ENCODE measurements around the gene LNX1.

LNX1 gene

DNA sequence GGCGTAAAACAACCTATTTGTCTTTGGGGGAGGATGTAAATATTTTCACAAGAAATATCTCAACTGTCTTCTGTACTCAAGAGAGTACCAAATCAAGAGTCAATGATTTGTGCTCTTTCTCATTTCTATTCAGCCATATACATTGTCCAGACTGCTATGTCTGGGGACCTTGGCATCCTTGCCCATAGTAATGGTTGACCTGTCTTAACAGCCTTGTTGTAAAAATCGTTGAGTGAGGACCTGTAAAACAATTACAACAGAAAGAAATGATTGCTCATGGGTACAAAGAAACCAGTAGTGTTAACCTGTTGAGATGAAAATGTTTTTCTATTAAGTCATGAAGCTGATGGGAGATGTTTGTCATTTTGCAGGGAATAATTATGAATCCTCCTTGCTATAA, 56.6 kb downstream of the LNX1 start:
- DNase-seq (ENCODE audit: low spot score): no peak

DNA sequence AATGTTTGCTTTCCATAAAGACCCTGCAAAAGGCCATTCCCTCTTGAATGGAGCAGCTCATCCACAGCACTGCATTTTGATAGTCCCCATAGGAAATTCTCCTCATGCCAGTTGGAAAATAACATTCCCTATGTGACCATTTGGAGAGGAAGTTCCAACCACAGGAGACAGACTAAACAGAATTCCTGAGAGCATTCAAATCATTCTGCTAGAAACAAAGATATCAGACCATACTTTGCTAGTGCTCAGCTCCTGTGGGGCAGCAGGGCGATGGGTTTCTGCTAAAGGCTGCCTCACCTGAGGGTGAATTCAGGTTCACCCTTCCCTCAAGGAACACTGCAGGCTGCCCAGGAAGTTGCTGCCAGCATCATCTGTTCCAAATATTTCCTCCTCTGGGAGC, 58.8 kb downstream of the LNX1 start:
- no peak for DNase-seq (ENCODE audit: low spot score)

GRCh38 chr4:53531585-53532224, 59.6 kb downstream of the LNX1 start:
- no peak for DNase-seq (ENCODE audit: low spot score)

- DNase-seq (ENCODE audit: low spot score): no peak
These were observed 62.3 kb downstream of the LNX1 start for GRCh38 chr4:53529025-53529424.

DNA sequence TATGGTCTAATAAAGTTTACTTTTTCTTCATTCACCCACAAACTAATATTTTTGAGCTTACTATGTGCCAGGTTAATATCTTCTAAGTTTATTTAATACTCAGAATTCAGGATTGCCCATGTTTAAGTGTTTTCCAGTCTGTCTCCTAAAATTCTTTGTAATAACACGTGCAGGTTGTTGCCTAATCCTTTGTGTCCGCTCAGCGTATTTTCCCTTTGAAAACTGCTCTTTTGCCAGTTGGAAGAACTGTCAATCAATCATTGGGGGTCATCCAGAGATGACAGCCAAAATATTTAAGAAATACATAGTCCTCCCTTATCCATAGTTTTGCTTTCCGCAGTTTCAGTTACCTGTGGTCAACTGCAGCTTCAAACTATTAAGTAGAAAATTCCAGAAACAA, 63.4 kb downstream of the LNX1 start:
- no peak for DNase-seq (ENCODE audit: low spot score)

DNA sequence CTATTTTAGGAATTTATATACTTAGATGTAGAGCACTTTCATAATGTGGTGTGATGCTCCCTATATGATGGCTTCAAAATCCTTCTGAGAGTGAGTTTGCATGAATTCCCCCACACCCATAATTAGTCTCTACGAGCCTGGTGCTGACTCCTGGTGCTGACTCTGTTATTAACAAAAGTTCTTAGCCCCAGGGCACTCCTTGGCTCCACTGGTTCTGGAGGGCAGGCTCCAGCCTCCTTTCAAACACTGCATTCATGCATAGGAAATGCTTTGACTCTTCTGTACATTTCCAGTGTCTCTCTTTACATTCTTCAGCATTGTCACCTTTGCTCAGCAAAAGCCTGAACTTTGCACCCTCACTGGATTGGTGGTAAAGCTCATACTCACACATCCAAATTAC, 64.0 kb downstream of the LNX1 start:
- no peak for DNase-seq (ENCODE audit: low spot score)

- DNase-seq (ENCODE audit: low spot score): no peak
These were observed 69.0 kb downstream of the LNX1 start for GRCh38 chr4:53522334-53522733.

- DNase-seq (ENCODE audit: low spot score): no peak
These were observed 71.2 kb downstream of the LNX1 start for GRCh38 chr4:53520116-53520515.

DNA sequence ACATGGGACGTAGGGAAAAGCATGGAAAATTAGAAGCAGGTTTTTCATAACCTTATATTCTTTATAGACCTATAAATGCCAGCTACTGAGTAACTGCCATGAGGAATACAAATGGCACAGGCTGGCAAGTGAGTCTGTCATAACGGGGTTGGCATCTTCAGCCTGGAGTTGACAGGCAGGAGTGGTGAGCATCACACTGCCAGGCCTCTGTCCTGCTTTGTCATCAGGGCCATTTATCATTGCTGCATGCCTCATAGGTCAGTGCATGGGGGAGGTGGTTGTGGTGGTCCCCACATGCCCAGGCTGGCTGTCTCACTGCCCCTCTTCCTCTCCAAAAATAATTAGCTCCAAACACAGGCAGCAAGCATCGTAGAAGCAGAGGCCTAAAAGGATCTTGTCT, 72.5 kb downstream of the LNX1 start:
- no peak for DNase-seq (ENCODE audit: low spot score)

- DNase-seq (ENCODE audit: low spot score): no peak
These were observed 76.2 kb downstream of the LNX1 start for GRCh38 chr4:53515076-53515475.

DNA sequence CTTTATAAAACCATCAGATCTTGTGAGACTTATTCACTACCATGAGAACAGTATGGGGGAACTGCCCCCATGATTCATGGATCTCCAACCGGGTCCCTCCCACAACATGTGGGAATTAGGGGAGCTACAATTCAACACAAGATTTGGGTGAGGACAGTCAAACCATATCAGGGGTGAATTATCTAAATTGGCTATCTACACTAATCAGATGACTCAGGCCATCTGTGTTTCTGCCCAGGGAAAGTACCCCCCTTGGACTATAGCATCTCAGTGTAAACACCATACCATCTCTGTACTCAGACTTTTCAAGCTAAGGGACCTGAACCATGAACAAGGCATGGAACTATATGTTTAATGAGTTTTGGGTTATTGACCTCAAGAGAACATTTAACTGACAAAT, 76.8 kb downstream of the LNX1 start:
- no peak for DNase-seq (ENCODE audit: low spot score)

GRCh38 chr4:53512608-53513007, 78.7 kb downstream of the LNX1 start:
- DNase-seq (ENCODE audit: low spot score): no peak

DNA sequence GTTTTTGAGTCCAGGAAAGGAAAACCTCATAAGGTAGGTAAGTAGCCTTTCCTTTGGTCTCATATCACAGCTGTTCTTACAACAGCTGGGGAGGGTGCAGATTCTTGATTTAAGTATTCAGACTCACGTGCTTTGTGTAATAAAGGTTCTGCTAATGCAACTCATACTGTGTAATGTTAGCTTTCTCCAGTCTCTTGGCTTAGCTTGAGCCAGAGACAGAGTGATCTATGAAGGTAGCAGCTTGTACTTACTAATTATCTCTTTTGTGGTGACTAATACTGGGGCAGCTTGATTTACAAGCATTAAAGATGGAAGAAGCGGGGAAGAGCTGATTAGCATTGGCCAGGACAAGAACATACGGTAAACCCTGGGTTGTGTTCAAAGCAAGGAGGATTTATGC, 80.3 kb downstream of the LNX1 start:
- no peak for DNase-seq (ENCODE audit: low spot score)

DNA sequence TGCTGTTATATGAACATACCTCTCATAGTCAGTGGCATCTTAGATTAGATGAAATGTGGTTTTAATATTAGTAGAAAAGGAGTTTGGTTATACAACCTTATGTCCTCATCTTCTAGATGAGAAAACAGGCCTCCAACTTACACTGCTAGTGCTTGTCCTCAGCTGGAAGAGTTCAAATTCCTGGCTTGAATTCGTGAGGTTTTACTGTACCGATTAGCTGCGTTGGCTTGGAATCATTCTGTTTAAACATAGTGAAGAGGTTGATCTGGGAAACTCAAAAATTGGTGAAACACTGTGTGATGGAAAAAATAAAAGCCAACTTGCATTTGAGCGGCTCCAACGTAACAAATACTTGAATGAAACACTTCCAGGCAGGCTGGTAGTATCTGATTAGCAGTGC, 81.0 kb downstream of the LNX1 start:
- DNase-seq (ENCODE audit: low spot score): no peak

DNA sequence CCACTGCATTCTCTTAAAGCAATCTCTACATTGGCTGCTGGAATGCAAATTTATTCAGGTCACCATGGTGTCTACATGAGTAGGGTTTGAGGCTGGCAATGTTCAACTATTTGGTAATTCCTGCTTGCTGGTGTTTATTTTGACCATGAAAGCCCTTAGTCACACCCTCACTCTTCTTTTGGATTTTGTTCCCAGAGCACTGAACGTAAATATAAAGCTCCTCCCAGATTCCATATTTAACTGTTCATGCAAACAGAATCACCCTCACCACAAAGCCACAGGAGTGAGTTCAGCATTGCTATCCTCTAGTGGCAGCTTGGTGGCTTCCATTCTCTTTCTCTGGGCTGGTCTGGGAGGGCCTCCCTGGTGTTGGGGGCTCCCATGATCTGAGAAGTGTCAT, 82.8 kb downstream of the LNX1 start:
- no peak for DNase-seq (ENCODE audit: low spot score)

DNA sequence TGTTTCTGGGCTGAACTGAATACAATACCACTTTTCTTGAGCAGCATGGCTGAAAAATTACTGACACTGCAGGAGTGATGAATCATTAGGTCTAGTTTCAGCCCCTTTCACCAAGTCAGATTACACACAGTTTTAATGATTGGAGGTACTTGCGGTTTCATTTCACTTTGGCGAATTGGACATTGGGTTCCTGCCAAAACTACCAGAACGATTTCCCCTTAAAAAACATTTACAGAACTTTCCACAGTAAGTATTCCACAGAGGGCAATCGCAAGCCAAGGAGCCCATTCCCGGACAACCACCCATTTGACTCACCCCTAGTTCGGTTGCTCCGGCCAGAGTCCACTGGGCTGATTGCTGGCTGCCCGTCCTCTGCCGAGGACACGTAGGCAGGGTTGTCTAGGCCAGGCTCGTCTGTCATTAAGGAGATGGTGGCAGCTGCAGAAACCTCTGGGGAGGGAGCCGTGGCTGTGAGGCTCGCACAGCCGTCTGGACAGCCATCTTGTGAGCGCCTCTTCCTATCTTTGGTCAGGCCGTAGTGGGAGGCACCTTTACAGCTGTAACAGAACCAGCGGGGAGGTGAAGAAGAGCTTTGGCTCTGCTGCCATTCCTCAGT, 83.5 kb downstream of the LNX1 start:
- peak; percentile 50 for DNase-seq (ENCODE audit: low spot score)

DNA sequence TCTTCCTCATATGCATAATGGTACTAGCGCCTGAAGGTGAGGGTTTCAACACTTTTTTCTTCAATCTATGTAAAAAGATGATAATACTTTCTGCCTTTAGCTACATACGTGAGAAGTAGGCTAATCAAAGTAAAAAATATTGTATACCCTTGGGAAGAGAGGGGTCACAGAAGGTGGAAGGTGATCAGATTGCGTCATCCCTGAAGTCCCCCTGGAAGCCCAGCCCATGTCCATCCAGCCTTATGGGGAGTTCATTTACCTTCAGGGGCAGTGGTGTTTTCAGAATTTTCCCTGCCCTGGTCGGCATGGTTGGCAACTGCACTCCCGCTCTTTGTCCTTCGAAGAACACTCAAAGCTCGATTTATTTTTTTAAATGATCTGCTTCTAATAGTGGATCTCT, 84.2 kb downstream of the LNX1 start:
- no peak for DNase-seq (ENCODE audit: low spot score)

- DNase-seq (ENCODE audit: low spot score): no peak
These were observed 85.3 kb downstream of the LNX1 start for GRCh38 chr4:53505947-53506346.

DNA sequence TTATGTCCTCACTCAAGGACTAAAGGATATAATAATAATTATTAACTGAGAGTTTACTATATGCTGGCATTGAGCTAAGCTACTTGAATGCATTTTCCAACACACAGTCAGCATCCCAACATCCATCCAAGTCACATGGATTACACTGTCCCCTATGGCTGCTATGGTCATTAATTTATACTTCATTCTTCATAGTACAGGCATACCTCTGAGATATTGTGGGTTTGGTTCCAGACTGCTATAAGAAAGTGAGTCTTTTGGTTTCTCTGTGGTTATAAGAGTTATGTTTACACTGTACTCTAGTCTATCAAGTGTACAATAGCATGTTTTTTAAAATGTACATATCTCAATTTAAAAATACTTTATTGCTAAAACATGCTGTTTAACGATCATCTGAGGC, 89.2 kb downstream of the LNX1 start:
- no peak for DNase-seq (ENCODE audit: low spot score)

DNA sequence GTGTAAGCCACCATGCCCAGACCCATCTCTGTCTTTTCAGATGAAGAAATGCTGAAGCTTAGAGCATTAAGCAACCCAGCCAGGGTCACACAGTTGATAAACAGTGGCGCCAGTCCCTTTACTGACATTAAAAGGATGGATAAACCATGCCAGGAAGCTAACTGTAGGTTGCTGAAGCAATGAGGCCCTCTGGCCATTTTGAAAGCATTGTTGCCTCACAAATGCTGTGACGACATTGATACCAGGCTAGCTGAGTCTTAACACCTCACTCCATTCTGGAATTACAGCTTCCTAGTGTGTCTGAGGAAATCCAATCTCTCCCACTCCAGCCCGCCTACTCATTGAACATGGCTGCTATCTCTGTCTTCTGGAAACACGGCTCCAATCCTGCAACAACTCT, 89.7 kb downstream of the LNX1 start:
- DNase-seq (ENCODE audit: low spot score): no peak

DNA sequence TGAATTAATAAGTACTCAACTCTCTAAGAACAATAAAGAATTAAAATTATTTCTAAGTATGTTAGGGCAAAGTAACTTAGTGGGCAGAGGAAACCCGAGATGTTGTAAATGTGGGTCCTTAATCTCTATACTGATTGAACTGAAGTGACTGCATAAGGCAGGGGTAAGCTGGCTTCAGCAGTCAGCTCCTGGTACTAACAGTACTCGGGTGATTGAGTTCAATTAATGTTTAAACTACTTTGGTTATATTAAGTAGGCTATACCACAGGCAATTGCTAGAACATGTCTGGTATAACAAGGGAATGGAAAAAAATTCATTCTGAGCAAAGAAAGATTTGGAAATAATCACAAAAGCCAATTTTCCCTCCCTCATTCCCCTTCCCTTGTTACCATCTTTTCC, 90.7 kb downstream of the LNX1 start:
- DNase-seq (ENCODE audit: low spot score): no peak

DNA sequence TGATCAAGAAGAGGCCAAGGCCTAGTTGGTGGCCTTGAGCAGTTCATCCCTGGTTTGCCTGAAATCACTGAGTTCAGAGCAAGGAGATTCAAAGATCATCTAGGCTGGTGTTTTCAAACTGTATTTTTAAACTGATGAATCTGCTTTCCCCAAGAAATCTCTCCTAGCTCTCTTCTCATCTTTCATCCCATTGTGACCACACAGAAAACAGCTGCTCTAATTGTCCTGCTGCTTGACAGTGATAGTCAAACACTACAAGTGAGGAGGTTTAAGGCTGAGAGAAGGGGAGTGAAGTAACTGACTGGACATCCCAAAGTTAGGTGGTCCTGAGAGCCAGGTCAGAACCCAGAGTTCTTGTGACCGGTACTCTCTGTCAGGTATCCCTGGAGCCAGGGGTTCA, 91.5 kb downstream of the LNX1 start:
- no peak for DNase-seq (ENCODE audit: low spot score)

DNA sequence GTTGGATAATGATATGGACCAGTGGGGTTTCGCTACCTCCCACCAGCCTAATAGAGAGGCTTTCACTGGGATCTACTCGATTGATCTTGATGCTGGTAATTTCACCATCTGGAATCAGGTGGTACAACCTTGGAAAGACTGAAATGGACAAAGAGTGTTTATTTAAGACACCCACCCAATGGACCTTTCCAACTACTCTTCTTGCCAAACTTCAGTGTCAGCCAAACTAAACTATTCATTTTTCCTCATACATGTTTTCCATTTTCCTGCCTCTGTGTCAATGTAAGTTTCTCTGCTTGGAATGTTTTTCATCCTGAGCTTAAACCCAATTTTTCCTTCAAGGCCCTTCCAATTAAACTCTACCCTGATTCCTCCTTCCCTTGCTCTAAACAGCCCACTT, 92.6 kb downstream of the LNX1 start:
- DNase-seq (ENCODE audit: low spot score): no peak

GRCh38 chr4:53497487-53498244, 93.6 kb downstream of the LNX1 start:
- peak; percentile 93 for DNase-seq (ENCODE audit: low spot score)
